ENCODE measurements around the gene PIK3R5. TPM values are rescaled to one million over a fixed set of nuclear protein-coding genes. Genes with fewer than 3 reads are reported as not detected.

The PIK3R5 gene
- total RNA-seq, 2 donors from 2014 or later: 30.7 to 42.9 TPM

DNA sequence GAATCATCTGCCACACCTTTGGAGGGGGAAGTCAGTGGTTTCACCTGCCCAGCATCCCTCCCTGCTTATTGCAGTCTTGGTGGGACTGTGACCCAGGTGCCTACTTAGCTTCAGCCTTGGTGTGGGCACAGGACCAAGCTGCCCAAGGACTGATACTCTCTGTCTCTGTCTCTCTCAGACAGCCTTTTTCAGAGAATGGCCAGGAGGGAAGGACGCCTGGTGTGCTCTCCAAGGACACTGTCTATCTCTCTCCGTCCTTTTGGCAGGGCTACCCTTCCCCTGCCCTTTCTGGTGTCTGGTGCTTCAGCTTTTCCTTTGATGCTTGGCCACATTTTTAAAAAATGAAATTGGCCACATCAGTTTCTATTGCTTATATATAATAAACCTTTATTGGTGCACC lies 117.6 kb downstream of the PIK3R5 start:
- no peak overlapping the region for H3K27ac ChIP-seq
- ATAC-seq (ENCODE audit: insufficient number of reproducible peaks, low FRiP score, low read depth) (no peak), DNase-seq (ENCODE audit: low spot score) (no peak)
- no peaks in the 10 kb centered on the region for H3K27me3 ChIP-seq (replicated peaks; ENCODE audit: insufficient read depth)
- H3K4me1 ChIP-seq (ENCODE audit: control insufficient read depth in 1 of 2, low read depth in 2 of 2): peaks cover 12 to 13% of the 10 kb centered on the region in 2 donors
- no peak overlapping the region for H3K4me3 ChIP-seq
- H3K36me3 ChIP-seq: no peaks in the 10 kb centered on the region
- H3K9me3 ChIP-seq: no peaks in the 10 kb centered on the region
- TF ChIP-seq, protein P1, sequence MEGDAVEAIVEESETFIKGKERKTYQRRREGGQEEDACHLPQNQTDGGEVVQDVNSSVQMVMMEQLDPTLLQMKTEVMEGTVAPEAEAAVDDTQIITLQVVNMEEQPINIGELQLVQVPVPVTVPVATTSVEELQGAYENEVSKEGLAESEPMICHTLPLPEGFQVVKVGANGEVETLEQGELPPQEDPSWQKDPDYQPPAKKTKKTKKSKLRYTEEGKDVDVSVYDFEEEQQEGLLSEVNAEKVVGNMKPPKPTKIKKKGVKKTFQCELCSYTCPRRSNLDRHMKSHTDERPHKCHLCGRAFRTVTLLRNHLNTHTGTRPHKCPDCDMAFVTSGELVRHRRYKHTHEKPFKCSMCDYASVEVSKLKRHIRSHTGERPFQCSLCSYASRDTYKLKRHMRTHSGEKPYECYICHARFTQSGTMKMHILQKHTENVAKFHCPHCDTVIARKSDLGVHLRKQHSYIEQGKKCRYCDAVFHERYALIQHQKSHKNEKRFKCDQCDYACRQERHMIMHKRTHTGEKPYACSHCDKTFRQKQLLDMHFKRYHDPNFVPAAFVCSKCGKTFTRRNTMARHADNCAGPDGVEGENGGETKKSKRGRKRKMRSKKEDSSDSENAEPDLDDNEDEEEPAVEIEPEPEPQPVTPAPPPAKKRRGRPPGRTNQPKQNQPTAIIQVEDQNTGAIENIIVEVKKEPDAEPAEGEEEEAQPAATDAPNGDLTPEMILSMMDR (IDR thresholded peaks at IDR 0.05): no peak

DNA sequence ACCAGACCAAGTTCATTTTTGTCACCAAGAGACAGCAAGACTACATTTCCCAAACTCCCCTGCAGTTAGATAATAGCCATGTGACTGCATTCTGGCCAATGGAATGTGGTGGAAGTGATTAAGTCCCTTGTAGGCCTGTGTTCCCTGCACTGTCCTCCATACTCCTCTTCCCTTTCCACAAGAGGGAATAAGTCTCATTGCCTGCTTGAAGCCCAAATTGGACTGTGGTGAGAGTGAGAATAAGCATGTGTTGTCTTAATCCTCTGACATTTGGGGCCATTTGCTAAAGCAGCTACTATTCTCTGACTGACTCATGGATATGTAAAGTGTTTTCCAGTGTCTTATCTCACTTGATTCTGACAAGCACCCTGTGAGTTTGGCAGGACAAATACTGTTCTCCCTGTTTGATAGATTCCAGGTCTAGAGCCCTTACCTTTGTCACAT lies 118.7 kb downstream of the PIK3R5 start:
- DNase-seq (ENCODE audit: low spot score) (no peak), ATAC-seq (ENCODE audit: insufficient number of reproducible peaks, low FRiP score, low read depth) (no peak)
- Histone ChIP-seq H3K9me3 (no peaks in the 10 kb centered on the region), H3K27ac (no peak overlapping the region), H3K4me1 (ENCODE audit: control insufficient read depth in 1 of 2, low read depth in 2 of 2) (peaks cover 12 to 15% of the 10 kb centered on the region in 2 donors), H3K4me3 (no peak overlapping the region), H3K27me3 (replicated peaks; ENCODE audit: insufficient read depth) (no peaks in the 10 kb centered on the region), H3K36me3 (no peaks in the 10 kb centered on the region)
- TF ChIP-seq, protein P1 (IDR thresholded peaks at IDR 0.05): no peak

DNA sequence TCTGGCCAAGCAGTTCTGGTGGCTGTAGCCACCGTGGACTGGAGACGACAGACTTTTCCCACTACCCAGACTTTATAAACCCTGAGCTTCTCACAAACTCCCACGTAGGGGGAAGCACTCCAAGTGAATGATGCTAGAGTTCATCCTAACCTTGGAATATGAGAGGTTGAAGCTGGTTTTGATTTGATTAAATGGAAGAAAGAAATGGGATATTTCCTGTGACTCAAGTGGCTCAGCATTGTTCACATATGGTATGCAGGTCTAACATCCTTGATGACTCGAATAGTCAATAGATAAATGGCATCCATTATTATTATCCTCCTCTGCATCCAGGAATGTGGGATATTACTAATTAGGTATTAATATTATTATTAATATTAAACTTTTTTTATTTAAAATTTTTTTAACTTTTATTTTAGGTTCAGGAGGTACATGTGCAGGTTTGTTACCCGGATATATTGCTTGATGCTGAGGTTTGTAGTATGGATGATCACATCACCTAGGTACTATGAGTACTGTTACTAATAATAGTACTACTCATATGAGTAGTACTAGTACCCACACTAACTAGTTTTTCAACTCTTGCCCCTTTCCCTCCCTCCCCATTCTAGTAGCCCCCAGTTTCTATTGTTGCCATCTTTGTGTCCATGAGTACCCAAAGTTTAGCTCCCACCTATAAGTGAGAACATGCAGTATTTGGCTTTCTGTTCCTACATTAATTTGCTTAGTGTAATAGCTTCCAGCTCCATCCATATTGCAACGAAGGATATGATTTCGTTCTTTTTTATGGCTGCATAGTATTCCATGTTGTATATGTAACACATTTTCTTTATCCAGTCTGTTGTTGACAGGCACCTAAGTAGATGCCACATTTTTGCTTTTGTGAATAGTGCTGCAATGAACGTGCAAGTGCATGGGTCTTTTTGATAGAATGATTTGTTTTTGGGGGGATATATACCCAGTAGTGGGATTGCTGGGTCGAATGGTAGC lies 121.0 kb downstream of the PIK3R5 start:
- no peaks in the 10 kb centered on the region for H3K9me3 ChIP-seq
- H3K27ac ChIP-seq: no peak overlapping the region
- TF ChIP-seq, protein P1 (IDR thresholded peaks at IDR 0.05): no peak
- no peak overlapping the region for H3K4me3 ChIP-seq
- ATAC-seq (ENCODE audit: insufficient number of reproducible peaks, low FRiP score, low read depth): no peak
- DNase-seq (ENCODE audit: low spot score): no peak
- no peaks in the 10 kb centered on the region for H3K27me3 ChIP-seq (replicated peaks; ENCODE audit: insufficient read depth)
- no peaks in the 10 kb centered on the region for H3K36me3 ChIP-seq
- H3K4me1 ChIP-seq (ENCODE audit: control insufficient read depth in 1 of 2, low read depth in 2 of 2): peaks cover 12 to 15% of the 10 kb centered on the region in 2 donors

DNA sequence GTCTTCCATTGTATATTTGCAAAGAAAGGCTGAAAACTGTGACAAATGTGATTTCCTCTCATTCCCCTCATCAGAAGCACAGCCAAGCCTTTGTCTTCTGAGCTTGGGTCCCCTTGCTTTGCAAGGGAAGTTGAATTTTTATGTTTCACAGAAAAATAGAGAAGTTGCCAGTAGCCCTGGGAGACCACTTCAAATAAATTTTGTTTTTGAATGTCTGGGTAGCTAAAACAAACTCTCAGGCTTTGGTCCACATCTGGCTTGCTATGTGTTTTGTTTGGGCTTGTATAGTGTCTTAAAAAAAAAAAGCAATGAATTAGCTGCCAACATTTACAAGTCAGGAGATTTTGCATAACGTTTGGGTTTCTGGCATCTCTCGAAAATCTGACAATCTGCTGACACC lies 122.2 kb downstream of the PIK3R5 start:
- H3K27me3 ChIP-seq (replicated peaks; ENCODE audit: insufficient read depth): no peaks in the 10 kb centered on the region
- H3K27ac ChIP-seq: no peak overlapping the region
- no peaks in the 10 kb centered on the region for H3K9me3 ChIP-seq
- DNase-seq (ENCODE audit: low spot score): no peak
- peaks cover 12 to 15% of the 10 kb centered on the region in 2 donors for H3K4me1 ChIP-seq (ENCODE audit: control insufficient read depth in 1 of 2, low read depth in 2 of 2)
- no peaks in the 10 kb centered on the region for H3K36me3 ChIP-seq
- no peak for ATAC-seq (ENCODE audit: insufficient number of reproducible peaks, low FRiP score, low read depth)
- TF ChIP-seq, protein P1 (IDR thresholded peaks at IDR 0.05): no peak
- H3K4me3 ChIP-seq: no peak overlapping the region

DNA sequence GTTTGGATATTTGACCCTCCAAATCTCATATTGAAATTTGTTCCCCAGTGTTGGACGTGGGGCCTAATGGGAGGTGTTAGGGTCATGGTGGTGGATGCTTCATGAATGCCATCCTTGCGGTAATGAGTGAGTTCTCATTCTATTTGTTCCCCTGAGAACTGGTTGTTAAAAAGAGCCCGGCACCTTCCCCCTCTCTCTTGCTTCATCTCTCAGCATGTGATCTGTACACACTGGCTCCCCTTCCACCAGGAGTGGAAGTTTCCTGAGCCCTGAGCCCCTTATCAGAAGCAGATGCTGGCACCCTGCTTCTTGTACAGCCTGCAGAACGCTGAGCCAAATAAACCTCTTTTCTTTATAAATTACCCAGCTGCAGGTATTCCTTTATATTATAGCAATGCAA lies 123.7 kb downstream of the PIK3R5 start:
- no peak for ATAC-seq (ENCODE audit: insufficient number of reproducible peaks, low FRiP score, low read depth)
- H3K36me3 ChIP-seq: no peaks in the 10 kb centered on the region
- no peak overlapping the region for H3K27ac ChIP-seq
- H3K4me1 ChIP-seq (ENCODE audit: control insufficient read depth in 1 of 2, low read depth in 2 of 2): peaks cover 12 to 15% of the 10 kb centered on the region in 2 donors
- H3K4me3 ChIP-seq: no peak overlapping the region
- no peaks in the 10 kb centered on the region for H3K27me3 ChIP-seq (replicated peaks; ENCODE audit: insufficient read depth)
- DNase-seq (ENCODE audit: low spot score): no peak
- no peaks in the 10 kb centered on the region for H3K9me3 ChIP-seq
- TF ChIP-seq, protein P1 (IDR thresholded peaks at IDR 0.05): no peak
